HG02588 (cell line): ENCODE data around the gene ADGRB2.

Source experiments
- ATAC-seq: cut with Tn5 transposase; IDR thresholded peaks from one replicate; pipeline ENCODE4 v1.9.1; 2021; ENCODE audit warnings: mild to moderate bottlenecking, moderate library complexity; ENCODE audit not compliant: unreplicated experiment

The ADGRB2 gene

GRCh38 chr1:31683997-31684396 is 80.1 kb downstream of the ADGRB2 start:
- ATAC-seq, result no peak

DNA sequence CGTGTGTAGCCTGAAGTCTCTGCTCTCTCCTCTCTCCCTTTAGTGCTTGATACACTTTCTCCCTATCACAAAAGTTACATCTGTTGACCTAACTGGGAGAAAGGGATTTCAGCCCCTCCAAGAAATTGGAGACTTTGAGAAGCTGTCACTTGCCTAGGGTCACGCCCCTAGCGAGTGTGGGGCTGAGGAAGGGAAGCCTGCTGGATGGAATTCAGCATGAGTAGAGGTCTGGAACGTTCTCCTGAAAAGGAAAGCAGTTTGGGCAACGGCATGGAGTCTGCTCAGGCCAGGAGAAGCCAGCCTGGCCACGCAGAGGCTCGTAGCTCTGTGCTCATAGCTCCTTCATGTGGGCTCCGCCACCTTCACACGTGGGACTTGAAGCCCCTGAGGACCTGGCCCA is 82.7 kb downstream of the ADGRB2 start:
- ATAC-seq, result no peak

DNA sequence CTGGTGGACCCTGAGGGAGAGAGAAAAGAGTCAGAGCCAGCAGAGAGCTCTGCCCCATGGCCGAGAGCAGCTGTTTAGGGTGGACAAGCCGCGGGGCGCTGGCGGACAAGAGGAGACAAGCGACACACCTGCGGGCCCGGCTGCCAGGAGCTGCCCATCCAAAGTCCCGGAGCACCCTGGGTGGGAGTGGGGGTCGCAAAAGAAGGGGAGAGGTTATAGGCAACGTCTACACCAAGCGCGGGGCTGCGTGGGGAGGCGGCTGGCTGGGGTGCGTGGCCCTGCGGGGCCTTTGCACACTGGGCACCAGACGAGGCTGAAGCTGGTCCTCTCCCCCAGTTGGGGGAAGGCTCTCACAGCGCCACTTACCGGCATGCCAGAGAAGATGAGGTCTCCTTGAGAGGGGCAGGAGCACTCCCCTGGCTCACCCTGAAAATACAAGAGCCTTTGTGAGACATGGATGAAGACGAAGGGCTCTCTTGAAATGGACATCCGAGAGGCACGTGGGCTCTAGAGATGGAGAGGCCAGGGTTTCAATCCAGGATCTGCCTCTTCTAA is 84.4 kb downstream of the ADGRB2 start:
- no peak for ATAC-seq

DNA sequence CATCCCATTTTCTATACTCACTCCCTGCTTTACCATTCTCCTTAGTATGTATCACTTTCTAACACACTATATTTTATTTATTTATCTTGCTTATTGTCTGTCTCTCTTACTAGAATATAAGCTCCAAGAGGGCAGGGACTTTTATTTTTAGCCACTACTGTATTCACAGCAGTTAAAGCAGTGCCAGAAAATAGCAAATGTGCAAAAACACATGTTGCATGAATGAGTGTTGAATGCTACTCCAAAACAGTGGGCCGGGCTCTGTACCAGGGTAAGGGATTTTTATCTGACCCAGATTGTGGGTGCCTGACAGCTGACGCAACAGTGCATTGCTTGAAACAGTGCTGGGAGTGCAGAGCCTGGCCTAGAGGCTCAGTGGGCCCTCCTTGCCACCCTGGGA is 85.0 kb downstream of the ADGRB2 start:
- no peak for ATAC-seq

DNA sequence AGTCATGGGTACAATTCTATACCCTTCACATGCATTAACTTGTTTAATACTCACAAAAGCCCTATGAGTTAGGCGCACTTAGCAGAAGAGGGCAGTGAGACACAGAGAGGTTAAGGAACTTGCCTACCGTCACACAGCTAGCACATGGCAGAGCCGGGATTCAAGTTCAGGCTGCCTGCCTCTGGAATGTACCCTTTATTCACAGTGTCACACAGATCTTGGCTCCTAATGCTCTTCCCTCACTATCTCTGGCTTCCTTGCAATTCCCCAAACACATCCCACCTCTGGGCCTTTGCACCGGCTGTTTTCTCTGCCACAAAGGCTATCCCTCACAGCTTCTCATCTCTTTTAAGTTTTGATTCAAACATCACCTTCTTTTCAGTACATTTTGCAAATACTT is 85.5 kb downstream of the ADGRB2 start:
- no peak for ATAC-seq

- no peak for ATAC-seq
Measured at GRCh38 chr1:31677949-31678348, 86.2 kb downstream of the ADGRB2 start.

DNA sequence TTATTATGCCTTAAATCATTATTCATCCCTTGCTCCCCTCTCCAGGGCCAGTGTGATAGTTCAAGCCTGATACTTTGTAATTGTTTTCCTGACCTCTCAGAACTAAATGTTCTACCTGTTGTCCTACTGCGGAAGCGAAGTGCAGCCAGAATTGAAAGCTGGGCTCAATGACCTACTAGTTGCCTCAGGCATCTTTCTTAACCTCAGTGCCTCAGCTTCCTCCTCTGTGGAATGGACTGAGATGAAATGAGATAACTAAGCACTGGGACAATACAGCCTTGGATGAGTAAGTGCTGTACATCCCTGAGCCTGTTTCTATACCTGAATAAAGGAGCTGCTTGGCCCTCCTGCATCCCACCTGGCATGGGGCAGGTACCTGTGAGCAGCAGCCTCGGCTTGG is 86.7 kb downstream of the ADGRB2 start:
- ATAC-seq, result no peak
